Measurements from ENCODE around the gene POTEF. TPM values are rescaled to one million over a fixed set of nuclear protein-coding genes. Genes with fewer than 3 reads are reported as not detected.
"Not testable (repeated sequence)": the region's sequence is repeated elsewhere in the genome, so short reads cannot be mapped to it uniquely, and the experiment has no call there.

Gene POTEF
- total RNA-seq, result not detected

DNA sequence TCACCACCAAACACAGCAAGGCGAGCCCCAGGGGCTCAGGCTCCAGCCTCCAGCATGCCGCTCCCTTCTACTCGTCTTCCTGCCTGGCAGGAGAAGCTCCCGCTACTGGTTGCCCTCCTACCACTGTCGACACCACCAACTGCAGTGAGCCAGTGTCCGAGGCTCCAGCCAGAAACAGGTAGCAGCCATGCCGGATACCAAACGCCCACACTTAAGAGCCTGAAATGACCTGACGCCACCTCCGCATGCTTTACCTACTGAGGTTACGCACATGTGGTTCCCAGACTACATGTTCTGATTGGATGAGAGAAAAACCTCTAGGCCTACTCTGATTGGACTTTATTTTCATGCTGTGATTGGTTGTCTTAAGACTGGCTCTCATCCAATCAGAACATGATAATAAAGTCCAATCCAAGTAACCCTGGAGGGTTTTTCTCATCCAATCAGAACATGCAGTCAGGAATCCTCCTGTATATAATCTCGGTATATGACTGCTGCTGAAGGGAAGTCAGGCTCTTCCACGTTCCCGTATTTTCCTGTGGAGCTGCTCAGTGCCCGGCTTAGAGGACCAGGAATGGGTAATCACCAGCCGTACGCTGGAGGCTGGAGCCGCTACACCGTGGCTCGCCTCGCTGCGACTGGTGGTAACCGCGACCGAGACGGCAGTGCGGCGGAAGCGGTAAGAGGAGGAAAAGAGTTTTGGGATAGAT lies at the start of gene POTEF:
Gene POTEF, minus strand, starts transcription at position 103 of the 710 bp plus-strand sequence. CDS start 8,707 bp downstream, outside the sequence.
- DNase-seq (ENCODE audit: extremely low spot score in 2 of 2), result peak in 1 of 2 donors; percentile 52
- intact Hi-C loops (cut with DNase I); H3K36me3 ChIP-seq: not testable (repeated sequence)

DNA sequence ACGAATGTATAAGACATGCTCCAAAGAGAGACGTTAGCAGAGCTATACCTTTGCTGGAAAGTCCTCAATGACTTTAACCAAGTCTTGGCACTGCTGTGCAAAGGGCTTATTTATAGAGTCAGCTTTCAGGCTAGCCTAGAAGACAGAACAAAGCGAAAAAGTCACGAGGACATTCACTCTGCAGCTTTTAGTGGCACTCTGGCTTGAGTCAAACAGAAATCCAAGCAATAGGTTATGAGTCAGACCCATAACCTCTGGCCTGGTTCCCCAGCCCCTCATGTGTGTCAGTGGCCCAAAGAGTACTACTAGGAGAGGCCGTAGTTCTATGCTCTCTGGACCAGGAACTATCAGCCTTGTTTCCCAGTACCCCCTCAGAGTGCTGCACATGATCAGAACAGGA lies 45.8 kb upstream of the POTEF start:
- H3K4me3 ChIP-seq; intact Hi-C loops (cut with DNase I); H3K4me1 ChIP-seq; H3K9me3 ChIP-seq; DNase-seq (ENCODE audit: extremely low spot score in 2 of 2); H3K27ac ChIP-seq; H3K27me3 ChIP-seq: not testable (repeated sequence)
- peaks cover 0 to 32% of the 10 kb centered on the region in 2 donors for H3K36me3 ChIP-seq

More for the DNA sequence above, at the start of gene POTEF:
- not testable (repeated sequence) for H3K4me3 ChIP-seq, H3K4me1 ChIP-seq, H3K9me3 ChIP-seq, H3K27me3 ChIP-seq, H3K27ac ChIP-seq

DNA sequence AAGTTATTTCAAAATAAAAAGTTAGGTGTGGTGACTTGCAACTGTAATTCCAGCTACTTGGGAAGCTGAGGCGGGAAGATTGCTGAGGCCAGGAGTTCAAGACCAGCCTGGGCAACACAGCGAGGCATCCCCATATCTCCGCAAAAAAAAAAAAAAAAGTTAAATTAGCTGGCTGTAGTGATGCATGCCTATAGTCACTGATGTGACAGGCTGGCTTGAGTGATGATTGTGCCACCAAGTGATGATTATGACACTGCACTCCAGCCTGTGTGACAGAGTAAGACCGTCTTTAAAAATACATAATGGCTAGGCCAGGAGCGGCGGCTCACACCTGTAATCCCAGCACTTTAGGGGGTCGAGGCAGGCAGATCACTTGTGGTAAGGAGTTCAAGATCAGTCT lies 40.9 kb upstream of the POTEF start:
- Histone ChIP-seq H3K36me3 (peaks cover 0 to 47% of the 10 kb centered on the region in 2 donors), H3K27ac (no peak overlapping the region), H3K4me3 (no peak overlapping the region), H3K9me3 (no peaks in the 10 kb centered on the region), H3K4me1 (no peaks in the 10 kb centered on the region), H3K27me3 (no peaks in the 10 kb centered on the region)
- no peak for TF ChIP-seq POLR2A (IDR thresholded peaks at IDR 0.05)
- no peak for TF ChIP-seq POLR2AphosphoS5 (IDR thresholded peaks at IDR 0.05; ENCODE audit: insufficient read depth in 1 of 2, low read depth in 1 of 2)
- TF ChIP-seq, protein P1, sequence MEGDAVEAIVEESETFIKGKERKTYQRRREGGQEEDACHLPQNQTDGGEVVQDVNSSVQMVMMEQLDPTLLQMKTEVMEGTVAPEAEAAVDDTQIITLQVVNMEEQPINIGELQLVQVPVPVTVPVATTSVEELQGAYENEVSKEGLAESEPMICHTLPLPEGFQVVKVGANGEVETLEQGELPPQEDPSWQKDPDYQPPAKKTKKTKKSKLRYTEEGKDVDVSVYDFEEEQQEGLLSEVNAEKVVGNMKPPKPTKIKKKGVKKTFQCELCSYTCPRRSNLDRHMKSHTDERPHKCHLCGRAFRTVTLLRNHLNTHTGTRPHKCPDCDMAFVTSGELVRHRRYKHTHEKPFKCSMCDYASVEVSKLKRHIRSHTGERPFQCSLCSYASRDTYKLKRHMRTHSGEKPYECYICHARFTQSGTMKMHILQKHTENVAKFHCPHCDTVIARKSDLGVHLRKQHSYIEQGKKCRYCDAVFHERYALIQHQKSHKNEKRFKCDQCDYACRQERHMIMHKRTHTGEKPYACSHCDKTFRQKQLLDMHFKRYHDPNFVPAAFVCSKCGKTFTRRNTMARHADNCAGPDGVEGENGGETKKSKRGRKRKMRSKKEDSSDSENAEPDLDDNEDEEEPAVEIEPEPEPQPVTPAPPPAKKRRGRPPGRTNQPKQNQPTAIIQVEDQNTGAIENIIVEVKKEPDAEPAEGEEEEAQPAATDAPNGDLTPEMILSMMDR (IDR thresholded peaks at IDR 0.05), result no peak
- intact Hi-C loops (cut with DNase I), result no loop called here
- no peak for DNase-seq (ENCODE audit: extremely low spot score in 2 of 2)

DNA sequence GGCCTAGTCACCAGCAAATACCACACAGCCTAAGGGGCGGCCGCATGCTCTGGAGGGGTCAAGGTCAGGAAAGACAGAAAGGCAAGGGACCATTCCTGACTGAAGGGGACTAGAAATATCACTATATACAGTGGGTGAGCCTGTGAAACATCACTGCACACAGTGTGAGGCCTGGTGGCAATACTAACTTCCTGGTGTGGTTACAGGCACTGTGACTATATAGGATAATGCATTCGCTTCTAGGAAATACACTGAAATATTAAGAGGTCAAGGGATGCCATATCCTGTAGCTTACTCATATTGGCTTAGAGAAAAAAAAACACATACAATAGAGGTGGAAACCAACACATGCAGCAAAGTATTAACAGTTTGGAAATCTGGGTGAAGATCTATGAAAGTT lies 40.1 kb upstream of the POTEF start:
- intact Hi-C loops (cut with DNase I); H3K27ac ChIP-seq; DNase-seq (ENCODE audit: extremely low spot score in 2 of 2); H3K9me3 ChIP-seq; H3K4me1 ChIP-seq; H3K27me3 ChIP-seq; H3K4me3 ChIP-seq: not testable (repeated sequence)
- H3K36me3 ChIP-seq, result peaks cover 0 to 47% of the 10 kb centered on the region in 2 donors

DNA sequence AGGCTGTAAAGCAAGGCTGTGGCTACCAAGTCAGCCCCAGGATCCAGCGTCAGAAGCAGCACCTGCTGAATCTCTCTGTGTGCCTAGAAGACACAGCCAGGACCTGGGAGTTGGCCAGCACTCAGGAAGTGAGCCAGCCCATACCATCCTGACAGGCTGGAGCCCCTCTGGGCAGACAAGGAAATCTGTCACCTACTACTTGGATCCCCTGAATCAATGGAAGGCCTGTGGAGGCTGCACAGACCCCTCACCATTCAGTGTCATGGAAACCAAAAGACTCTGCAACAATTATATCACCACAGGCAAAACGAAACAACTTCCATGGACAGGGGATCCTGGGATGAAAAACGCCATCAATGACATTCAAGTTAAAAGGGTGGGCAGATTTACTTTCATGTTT lies 37.6 kb upstream of the POTEF start:
- DNase-seq (ENCODE audit: extremely low spot score in 2 of 2); H3K4me1 ChIP-seq; H3K4me3 ChIP-seq; H3K27ac ChIP-seq; intact Hi-C loops (cut with DNase I); H3K27me3 ChIP-seq; H3K9me3 ChIP-seq: not testable (repeated sequence)
- H3K36me3 ChIP-seq, result peaks cover 0 to 42% of the 10 kb centered on the region in 2 donors

DNA sequence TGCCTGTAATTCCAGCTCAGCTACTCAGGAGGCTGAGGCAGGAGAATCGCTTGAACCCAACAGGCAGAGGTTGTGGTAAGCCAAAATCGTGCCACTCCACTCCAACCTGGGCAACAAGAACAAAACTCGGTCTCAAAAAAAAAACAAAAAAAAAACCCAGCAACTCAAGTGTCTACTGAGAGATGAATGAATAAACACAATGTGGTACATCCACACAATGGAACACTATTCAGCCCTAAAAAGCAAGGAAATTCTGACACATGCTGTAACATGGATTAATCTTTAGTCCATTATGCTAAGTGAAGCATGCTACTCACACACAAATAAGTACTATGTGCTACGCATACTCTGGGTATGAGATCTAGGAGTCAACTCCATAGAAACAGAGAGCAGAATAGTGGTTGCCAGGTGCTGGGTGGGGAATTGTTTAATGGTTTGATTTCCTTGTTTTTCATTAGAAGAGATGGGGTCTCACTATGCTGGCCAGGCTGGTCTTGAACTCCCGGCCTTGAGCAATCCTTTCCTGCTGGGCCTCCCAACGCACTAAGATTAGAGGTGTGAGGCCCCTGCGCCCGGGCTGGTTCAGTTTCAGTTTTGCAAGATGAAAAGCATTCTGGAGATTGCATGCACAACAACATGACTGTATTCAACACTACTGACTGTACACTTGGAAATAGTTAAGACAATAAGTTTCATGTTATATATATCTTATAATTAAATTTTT lies 36.4 kb upstream of the POTEF start:
- TF ChIP-seq POLR2AphosphoS5 (IDR thresholded peaks at IDR 0.05; ENCODE audit: insufficient read depth in 1 of 2, low read depth in 1 of 2) (no peak), POLR2A (IDR thresholded peaks at IDR 0.05) (no peak)
- TF ChIP-seq, protein P1 (IDR thresholded peaks at IDR 0.05), result no peak
- Histone ChIP-seq H3K9me3 (no peaks in the 10 kb centered on the region), H3K4me3 (no peak overlapping the region), H3K4me1 (no peaks in the 10 kb centered on the region), H3K27me3 (no peaks in the 10 kb centered on the region), H3K27ac (no peak overlapping the region), H3K36me3 (peaks cover 0 to 41% of the 10 kb centered on the region in 2 donors)
- DNase-seq (ENCODE audit: extremely low spot score in 2 of 2), result no peak
- intact Hi-C loops (cut with DNase I), result no loop called here

DNA sequence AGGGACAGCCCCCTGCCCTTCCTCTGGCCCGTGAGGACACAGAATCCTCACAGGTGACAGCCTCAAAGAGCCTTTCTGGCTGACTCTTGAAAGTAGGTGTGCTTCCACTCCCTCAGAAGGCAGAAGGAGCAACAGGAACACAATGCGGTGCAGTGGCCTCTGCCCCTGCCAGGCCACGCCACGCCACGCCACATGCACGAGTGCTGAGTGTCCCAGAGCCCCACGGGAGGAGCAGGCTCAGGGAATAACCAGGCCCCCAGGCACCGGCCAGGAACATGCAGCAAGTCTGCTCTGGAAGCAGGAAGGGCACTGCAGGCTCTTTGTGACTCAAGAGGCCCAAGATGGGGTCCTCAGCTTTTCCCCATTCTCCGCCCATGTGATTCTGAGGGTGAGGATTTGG lies 33.9 kb upstream of the POTEF start:
- TF ChIP-seq POLR2A (IDR thresholded peaks at IDR 0.05), result no peak
- intact Hi-C loops (cut with DNase I), result no loop called here

DNA sequence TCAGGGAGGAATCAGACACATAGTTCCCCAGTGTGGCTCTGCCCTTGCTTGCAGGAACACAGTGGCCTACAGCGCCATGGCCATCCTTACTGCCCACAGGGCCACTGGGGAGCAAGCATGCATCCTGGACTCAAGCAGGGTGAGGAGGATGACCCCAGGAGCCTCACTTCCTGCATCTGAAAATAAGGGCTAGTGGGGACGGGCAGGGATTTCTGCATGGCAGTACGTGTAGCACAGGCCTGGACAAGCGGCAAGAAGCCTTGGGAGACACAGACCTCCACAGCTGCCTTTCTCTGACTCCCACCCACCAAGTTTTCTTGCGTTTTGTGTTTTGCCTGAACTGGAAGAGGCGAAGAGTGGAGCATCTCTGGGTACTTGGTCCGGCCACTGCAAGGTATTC lies 33.5 kb upstream of the POTEF start:
- H3K9me3 ChIP-seq; intact Hi-C loops (cut with DNase I): not testable (repeated sequence)

More for the DNA sequence above, 33.9 kb upstream of the POTEF start:
- Histone ChIP-seq H3K4me3 (no peak overlapping the region), H3K27me3 (no peaks in the 10 kb centered on the region), H3K4me1 (no peaks in the 10 kb centered on the region), H3K36me3 (peaks cover 0 to 41% of the 10 kb centered on the region in 2 donors), H3K9me3 (no peaks in the 10 kb centered on the region), H3K27ac (no peak overlapping the region)
- DNase-seq (ENCODE audit: extremely low spot score in 2 of 2), result no peak

DNA sequence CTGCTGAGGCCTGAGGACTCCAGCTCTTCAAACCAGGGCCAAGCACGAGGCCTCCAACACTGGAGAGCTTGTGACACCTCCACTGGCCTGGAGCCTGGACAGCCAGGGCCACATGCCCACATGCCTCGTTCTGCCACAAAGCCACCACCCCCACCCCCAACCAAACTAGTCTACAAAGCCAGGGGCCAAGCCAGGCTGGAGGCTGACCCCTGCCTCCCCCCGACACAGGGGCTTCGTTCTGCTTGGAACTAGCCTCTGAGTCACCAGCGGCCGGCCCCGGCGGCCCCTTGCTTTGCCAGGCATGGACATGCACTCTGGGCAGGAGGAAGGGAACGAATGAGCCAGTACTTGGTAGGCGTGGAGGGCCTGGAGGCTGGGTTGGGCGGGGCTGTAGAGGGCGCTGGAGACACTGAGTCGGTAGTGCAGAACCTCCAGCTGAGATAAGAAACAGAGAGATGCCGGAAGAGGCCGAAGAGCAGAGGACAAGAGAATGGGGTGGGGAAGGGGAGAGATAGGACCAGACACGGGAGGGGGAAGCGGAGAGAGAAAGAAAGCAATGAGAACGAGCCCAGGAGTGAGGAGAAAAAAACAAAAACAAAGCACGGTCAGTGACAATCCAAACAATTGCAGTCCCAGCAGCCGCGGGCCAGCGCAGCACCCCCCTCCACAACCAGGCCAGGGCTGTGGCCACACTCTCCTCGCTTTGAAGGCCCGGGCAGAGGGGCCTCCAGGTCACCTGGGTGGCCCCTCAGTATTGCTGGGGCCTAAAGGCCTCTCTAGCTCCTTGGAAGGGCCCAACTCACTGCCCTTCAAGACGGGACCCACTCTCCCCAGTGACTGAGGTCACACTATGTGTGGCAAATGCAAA lies 32.0 kb upstream of the POTEF start:
- peaks cover 0 to 36% of the 10 kb centered on the region in 2 donors for H3K36me3 ChIP-seq
- H3K9me3 ChIP-seq; H3K27me3 ChIP-seq; intact Hi-C loops (cut with DNase I); H3K4me3 ChIP-seq; H3K27ac ChIP-seq; H3K4me1 ChIP-seq; DNase-seq (ENCODE audit: extremely low spot score in 2 of 2): not testable (repeated sequence)

More for the DNA sequence above, 33.5 kb upstream of the POTEF start:
- DNase-seq (ENCODE audit: extremely low spot score in 2 of 2); H3K27ac ChIP-seq; H3K27me3 ChIP-seq; H3K4me1 ChIP-seq; H3K4me3 ChIP-seq: not testable (repeated sequence)
- H3K36me3 ChIP-seq, result peaks cover 0 to 41% of the 10 kb centered on the region in 2 donors
